Activated gamma-delta T cell treated with Interleukin-2 at 50 U/mL for 16 hours (primary cell): ENCODE measurements around the gene TLR7.

ENCODE experiments used
- DNase-seq: peaks from one replicate; pipeline ENCODE4 v3.0.0-alpha.2; 2020

Gene TLR7

DNA sequence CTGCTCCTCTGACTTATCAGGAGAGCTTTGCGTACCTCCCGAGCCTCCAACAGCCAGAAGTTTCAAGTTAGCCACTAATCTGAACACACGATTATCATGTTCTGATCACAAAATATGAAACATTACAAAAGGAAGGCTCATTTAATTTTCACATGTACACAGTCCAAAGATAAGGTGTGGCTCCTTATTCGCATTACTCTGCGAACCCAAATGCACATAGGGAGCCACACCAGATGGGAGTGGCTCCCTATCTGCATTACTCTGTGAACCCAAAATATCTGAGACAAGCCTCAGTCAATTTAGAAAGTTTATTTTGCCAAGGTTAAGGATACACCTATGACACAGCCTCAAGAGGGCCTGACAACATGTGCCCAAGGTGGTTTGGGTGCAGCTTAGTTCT lies 68.0 kb downstream of the TLR7 start:
- no peak for DNase-seq

DNA sequence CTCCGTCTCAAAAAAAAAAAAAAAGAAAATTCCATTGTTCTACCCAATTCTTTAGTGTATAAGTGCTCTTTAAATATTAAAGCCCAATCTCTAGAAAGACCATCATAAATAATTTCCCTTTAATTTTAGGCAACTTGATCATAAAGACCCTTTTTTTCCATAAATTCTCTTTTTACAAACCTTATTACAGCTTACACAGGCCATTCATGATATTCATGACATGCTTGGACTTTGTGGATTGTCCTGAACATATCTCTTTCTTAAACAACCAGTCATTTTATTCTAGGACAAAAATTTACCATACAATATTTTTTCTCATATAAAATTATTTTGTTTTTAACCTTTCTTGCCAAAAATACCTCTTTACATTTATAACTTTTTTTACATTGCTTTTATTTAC lies 70.1 kb downstream of the TLR7 start:
- DNase-seq: no peak
